ENCODE data around the gene ST6GAL1.
"Not testable (repeated sequence)": the region's sequence is repeated elsewhere in the genome, so short reads cannot be mapped to it uniquely, and the experiment has no call there.

Gene ST6GAL1

GRCh38 chr3:186930143-186930640 lies at the start of gene ST6GAL1:
Gene ST6GAL1 (plus strand): TSS chr3:186930526. CDS start chr3:187042704, 112,178 bp downstream.
- DNase-seq, result peak; percentile 51

GRCh38 chr3:186882150-186882524 lies 48.2 kb upstream of the ST6GAL1 start:
- no peak for DNase-seq

- no peak for DNase-seq
These were observed 47.2 kb upstream of the ST6GAL1 start for GRCh38 chr3:186882881-186883685.

GRCh38 chr3:186883686-186884058 lies 46.7 kb upstream of the ST6GAL1 start:
- no peak for DNase-seq

GRCh38 chr3:186884868-186885267 lies 45.5 kb upstream of the ST6GAL1 start:
- not testable (repeated sequence) for DNase-seq

GRCh38 chr3:186886202-186886981 lies 43.9 kb upstream of the ST6GAL1 start:
- no peak for DNase-seq

- DNase-seq, result not testable (repeated sequence)
These were observed 42.8 kb upstream of the ST6GAL1 start for GRCh38 chr3:186887507-186887938.

GRCh38 chr3:186888569-186888968 lies 41.8 kb upstream of the ST6GAL1 start:
- peak; percentile 49 for DNase-seq

GRCh38 chr3:186889698-186890097 lies 40.6 kb upstream of the ST6GAL1 start:
- DNase-seq, result not testable (repeated sequence)

GRCh38 chr3:186890911-186891310 lies 39.4 kb upstream of the ST6GAL1 start:
- DNase-seq, result no peak

GRCh38 chr3:186893071-186893470 lies 37.3 kb upstream of the ST6GAL1 start:
- DNase-seq, result not testable (repeated sequence)

GRCh38 chr3:186895406-186895805 lies 34.9 kb upstream of the ST6GAL1 start:
- no peak for DNase-seq

GRCh38 chr3:186896006-186896405 lies 34.3 kb upstream of the ST6GAL1 start:
- DNase-seq, result no peak

- DNase-seq, result no peak
These were observed 33.5 kb upstream of the ST6GAL1 start for GRCh38 chr3:186896875-186897274.

GRCh38 chr3:186901135-186901734 lies 29.1 kb upstream of the ST6GAL1 start:
- DNase-seq, result no peak

GRCh38 chr3:186902154-186902553 lies 28.2 kb upstream of the ST6GAL1 start:
- no peak for DNase-seq

- no peak for DNase-seq
These were observed 27.6 kb upstream of the ST6GAL1 start for GRCh38 chr3:186902713-186903112.

GRCh38 chr3:186903676-186904075 lies 26.6 kb upstream of the ST6GAL1 start:
- not testable (repeated sequence) for DNase-seq

GRCh38 chr3:186907075-186907474 lies 23.3 kb upstream of the ST6GAL1 start:
- not testable (repeated sequence) for DNase-seq

- no peak for DNase-seq
These were observed 21.1 kb upstream of the ST6GAL1 start for GRCh38 chr3:186909078-186909853.

GRCh38 chr3:186915806-186916796 lies 14.2 kb upstream of the ST6GAL1 start:
- DNase-seq, result no peak

All from NCI-H510A treated with DMSO at 0.1 percent for 48 hours (cell line).